Memory B cell (primary cell): ENCODE data around the gene BCR.

Source experiments
- ATAC-seq: fragments of 150-1000 bp; cut with Tn5 transposase; 2 replicates; pipeline ENCODE4 v1.10.0; 2021; ENCODE audit warnings: low read depth, mild to moderate bottlenecking, moderate library complexity
- DNase-seq, 2 donors: peaks; one replicate each; pipeline ENCODE4 v3.0.0; 2022; ENCODE audit warnings: low spot score in 2 of 2
- H3K27ac Mint-ChIP-seq: one replicate; pipeline ENCODE4 v1.8.0; 2022; ENCODE audit warnings: mild to moderate bottlenecking, moderate library complexity, mixed read lengths
- H3K27me3 Mint-ChIP-seq: one replicate; pipeline ENCODE4 v1.8.0; 2022; ENCODE audit warnings: mixed read lengths
- H3K36me3 Mint-ChIP-seq: one replicate; pipeline ENCODE4 v1.8.0; 2022; ENCODE audit warnings: mild to moderate bottlenecking, mixed read lengths
- H3K4me1 Mint-ChIP-seq: one replicate; pipeline ENCODE4 v1.8.0; 2022; ENCODE audit warnings: mixed read lengths
- H3K4me3 Mint-ChIP-seq: one replicate; pipeline ENCODE4 v1.8.0; 2022; ENCODE audit warnings: mild to moderate bottlenecking, moderate library complexity, mixed read lengths
- H3K9me3 Mint-ChIP-seq: one replicate; pipeline ENCODE4 v1.8.0; 2022; ENCODE audit warnings: mixed read lengths

Gene BCR

DNA sequence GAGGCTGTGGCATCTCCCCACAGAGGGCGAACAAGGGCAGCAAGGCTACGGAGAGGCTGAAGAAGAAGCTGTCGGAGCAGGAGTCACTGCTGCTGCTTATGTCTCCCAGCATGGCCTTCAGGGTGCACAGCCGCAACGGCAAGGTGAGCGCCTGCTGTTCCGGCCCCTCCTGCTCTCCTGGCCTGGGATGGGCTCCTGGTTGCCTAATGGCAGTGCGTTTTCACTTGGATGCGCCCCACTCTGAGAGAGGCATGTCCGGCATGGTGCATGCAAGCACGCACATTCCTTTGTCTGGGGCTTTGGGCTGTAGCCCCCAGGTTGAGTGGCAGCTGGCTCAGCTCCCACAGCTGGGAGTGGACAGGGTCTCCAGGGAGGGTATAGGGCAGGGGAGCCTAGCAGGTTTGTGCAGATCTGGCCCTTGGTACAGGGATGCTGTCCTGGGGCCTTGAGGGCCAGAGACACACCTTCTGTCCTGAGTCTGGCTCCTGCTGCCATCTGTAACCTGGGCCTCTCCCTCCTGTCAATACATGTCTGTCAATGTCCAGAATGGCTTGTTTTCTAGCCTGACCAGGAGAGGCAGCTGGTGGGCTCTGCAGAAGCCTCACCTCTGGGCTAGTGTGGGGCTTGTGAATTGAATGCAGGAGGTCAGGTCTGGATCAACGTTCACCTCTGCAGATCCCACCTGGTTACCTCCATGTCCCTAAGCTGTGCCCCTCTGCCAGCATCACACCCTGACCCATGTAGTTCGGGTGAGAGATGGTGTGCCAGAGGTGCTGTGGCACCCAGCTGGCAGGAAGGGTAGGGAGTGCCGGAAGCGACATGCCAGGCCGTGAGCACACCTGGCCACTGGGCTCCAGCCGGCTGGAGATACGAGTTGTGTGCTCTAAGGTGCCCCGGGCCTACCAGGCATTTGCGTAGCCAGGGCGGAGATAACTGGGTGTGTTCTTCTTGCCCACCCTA is 107.1 kb downstream of the BCR start:
- no peaks in the 10 kb centered on the region for H3K9me3 Mint-ChIP-seq
- DNase-seq (no peak), ATAC-seq (no peak)
- no peaks in the 10 kb centered on the region for H3K27me3 Mint-ChIP-seq
- no peak overlapping the region for H3K27ac Mint-ChIP-seq
- no peaks in the 10 kb centered on the region for H3K4me1 Mint-ChIP-seq
- H3K4me3 Mint-ChIP-seq, result no peak overlapping the region
- H3K36me3 Mint-ChIP-seq, result peaks cover 12% of the 10 kb centered on the region

DNA sequence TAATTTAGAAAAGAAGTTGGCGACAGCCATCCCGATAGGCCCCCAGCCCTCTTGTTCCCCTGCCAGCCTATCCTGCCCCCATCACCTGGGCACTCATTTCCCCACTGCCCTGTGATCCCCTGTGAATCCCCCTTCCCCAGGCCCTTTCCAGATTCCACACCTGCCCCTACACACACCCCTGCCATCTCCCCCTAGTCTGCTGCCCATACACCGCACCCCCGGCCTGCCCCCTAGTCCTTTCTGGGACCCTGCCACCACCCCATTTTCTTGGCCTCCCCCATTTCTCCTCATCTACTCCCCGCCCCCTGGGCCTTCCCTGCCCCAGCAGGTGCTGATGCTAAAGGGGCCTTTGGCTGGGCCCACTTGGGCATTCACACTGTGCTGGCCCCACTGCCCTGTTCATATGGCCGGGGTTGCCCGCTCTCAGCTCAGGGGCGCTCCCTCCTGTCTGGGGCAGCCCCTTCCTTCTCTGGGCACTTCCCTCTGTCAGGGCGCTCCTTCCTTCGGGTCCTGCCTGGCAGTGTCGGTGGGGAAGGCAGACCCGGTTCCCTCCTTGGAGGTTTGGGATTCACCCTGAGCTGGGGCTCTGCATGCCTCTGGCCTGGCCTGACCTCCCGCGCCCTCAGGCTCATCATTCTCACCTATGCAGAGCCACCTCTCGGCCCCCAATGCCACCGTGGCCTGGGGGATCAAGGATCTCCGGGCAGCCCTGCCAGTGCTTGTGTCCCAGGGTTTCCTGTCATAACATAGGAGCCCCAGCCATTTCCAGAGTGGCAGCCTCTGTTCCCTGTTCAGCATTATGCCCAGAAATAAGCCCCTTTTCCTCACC is 108.2 kb downstream of the BCR start:
- Mint-ChIP-seq H3K4me3 (no peak overlapping the region), H3K36me3 (peaks cover 17% of the 10 kb centered on the region), H3K9me3 (no peaks in the 10 kb centered on the region), H3K4me1 (no peaks in the 10 kb centered on the region), H3K27ac (no peak overlapping the region), H3K27me3 (no peaks in the 10 kb centered on the region)
- no peak for DNase-seq
- ATAC-seq, result no peak

DNA sequence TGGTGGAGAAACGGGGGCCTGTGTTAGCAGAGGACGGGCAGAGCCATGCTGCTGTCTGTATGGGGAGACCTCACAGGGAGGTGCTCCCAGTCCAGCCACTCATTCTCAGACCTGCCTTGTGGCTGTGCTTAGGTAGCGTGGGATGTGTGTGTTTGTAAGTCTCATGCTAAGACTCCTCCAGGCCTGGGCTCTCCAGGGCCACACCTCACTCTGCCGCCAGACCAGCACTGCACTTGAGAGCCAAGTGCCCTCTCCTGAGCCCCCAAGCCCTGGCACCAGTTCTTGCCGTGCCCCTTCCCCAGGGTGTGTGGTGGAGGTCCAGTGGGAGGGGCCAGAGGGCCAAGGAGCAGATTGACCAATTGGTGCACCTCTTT is 108.8 kb downstream of the BCR start:
- no peaks in the 10 kb centered on the region for H3K4me1 Mint-ChIP-seq
- no peak for DNase-seq
- no peak for ATAC-seq
- H3K9me3 Mint-ChIP-seq, result no peaks in the 10 kb centered on the region
- no peaks in the 10 kb centered on the region for H3K27me3 Mint-ChIP-seq
- peaks cover 22% of the 10 kb centered on the region for H3K36me3 Mint-ChIP-seq
- no peak overlapping the region for H3K4me3 Mint-ChIP-seq
- H3K27ac Mint-ChIP-seq, result no peak overlapping the region

DNA sequence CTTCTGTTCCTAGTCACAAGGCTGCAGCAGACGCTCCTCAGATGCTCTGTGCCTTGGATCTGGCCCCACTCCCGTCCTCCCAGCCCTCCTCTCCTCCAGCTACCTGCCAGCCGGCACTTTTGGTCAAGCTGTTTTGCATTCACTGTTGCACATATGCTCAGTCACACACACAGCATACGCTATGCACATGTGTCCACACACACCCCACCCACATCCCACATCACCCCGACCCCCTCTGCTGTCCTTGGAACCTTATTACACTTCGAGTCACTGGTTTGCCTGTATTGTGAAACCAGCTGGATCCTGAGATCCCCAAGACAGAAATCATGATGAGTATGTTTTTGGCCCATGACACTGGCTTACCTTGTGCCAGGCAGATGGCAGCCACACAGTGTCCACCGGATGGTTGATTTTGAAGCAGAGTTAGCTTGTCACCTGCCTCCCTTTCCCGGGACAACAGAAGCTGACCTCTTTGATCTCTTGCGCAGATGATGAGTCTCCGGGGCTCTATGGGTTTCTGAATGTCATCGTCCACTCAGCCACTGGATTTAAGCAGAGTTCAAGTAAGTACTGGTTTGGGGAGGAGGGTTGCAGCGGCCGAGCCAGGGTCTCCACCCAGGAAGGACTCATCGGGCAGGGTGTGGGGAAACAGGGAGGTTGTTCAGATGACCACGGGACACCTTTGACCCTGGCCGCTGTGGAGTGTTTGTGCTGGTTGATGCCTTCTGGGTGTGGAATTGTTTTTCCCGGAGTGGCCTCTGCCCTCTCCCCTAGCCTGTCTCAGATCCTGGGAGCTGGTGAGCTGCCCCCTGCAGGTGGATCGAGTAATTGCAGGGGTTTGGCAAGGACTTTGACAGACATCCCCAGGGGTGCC is 109.8 kb downstream of the BCR start:
- Mint-ChIP-seq H3K9me3 (no peaks in the 10 kb centered on the region), H3K27ac (no peak overlapping the region), H3K4me3 (no peak overlapping the region), H3K27me3 (no peaks in the 10 kb centered on the region), H3K4me1 (no peaks in the 10 kb centered on the region), H3K36me3 (peaks cover 22% of the 10 kb centered on the region)
- no peak for ATAC-seq
- peak; percentile 52 to 57 for DNase-seq

DNA sequence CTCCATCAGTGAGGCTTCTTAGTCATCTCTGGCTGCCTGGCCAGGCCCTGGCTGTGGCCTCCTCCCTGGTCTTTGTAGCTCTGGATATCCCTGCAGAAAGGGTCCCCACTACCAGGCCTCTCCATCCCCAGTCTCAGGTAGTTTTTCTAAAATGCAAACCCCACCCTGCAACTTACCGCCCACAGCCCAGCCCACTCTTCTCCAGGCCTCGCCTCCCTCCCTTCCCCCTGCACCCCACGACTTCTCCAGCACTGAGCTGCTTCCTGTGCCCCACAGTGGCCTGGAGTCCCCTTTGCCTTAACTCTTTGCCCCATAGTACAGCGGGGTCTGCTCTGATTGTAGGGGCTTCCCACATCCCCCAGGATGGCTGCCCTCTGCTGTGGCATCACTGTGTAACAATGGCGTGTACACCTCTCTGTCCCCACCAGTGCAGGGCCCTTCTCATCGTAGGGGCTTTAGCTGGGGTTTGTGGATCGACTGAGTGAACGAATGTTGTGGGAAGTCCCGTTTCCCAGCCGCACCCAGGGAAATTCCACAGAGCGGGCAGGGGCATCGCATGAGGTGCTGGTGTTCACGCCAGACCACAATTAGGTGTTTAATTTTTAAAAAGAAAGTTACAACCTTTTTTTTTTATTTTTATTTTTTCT is 111.6 kb downstream of the BCR start:
- H3K4me3 Mint-ChIP-seq, result no peak overlapping the region
- no peaks in the 10 kb centered on the region for H3K4me1 Mint-ChIP-seq
- H3K36me3 Mint-ChIP-seq, result peaks cover 26% of the 10 kb centered on the region
- H3K27ac Mint-ChIP-seq, result no peak overlapping the region
- no peak for DNase-seq
- ATAC-seq, result no peak
- H3K9me3 Mint-ChIP-seq, result no peaks in the 10 kb centered on the region
- no peaks in the 10 kb centered on the region for H3K27me3 Mint-ChIP-seq

DNA sequence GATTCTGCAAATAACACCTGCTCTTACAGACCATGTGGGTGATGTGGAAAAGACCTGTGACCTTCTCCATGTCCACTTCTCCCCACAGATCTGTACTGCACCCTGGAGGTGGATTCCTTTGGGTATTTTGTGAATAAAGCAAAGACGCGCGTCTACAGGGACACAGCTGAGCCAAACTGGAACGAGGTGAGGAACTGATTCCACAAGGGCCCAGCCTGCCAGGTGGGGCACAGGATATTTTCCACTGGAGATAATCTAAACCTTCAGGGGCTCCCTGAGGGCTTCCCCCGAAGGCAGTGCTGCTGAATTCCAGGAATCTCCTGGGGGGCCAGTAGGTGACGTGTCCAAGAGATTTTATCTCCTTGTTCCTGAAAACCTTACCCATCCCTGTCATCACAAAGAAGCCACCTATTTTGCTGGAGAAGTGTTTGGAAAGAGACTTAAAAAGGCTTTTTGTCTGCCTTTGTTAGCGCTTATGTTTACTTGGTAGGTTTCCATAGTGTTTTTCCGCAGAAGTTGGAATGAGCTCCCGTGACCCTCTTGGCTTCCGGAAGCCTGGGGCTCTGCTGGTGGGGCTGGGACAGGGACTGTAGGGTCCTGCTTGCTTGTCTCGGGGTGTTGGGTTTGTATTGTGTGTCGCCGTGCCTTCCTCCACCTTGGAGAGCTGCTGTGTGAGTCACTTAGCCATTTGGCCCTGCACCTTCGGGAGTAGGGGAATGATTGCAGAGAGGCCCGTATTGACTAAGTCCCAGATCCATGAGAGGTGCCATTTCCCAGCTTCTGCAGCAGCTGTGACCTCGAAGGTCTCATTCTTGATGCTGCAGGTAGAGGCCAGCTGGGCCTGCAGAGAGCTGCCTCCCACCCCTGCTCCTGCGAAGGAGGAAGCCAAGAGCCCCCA is 112.4 kb downstream of the BCR start:
- peaks cover 26% of the 10 kb centered on the region for H3K36me3 Mint-ChIP-seq
- no peak overlapping the region for H3K27ac Mint-ChIP-seq
- H3K9me3 Mint-ChIP-seq, result no peaks in the 10 kb centered on the region
- no peaks in the 10 kb centered on the region for H3K4me1 Mint-ChIP-seq
- no peaks in the 10 kb centered on the region for H3K27me3 Mint-ChIP-seq
- H3K4me3 Mint-ChIP-seq, result no peak overlapping the region
- ATAC-seq, result no peak
- DNase-seq, result no peak

DNA sequence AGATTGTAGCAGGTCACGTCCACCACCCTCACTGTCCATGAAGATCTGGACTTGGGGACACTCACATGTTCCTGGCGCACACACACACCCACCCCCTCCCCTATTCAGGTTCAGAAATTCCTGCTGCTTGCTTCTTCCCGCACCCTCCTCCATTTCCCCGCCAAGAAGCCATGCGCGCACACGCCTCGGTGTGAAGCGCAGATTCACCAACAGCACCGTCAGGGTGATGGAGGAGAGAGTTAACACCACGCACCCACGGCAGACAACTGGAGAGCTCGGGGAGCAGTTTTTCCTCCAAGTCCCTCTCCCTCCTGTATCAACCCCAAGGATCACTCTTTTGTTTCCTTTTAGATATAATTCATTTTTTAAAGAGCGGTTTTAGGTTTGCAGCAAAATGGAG is 113.4 kb downstream of the BCR start:
- Mint-ChIP-seq H3K4me1 (no peaks in the 10 kb centered on the region), H3K4me3 (no peak overlapping the region), H3K36me3 (peaks cover 24% of the 10 kb centered on the region), H3K27ac (no peak overlapping the region), H3K27me3 (no peaks in the 10 kb centered on the region), H3K9me3 (no peaks in the 10 kb centered on the region)
- ATAC-seq, result no peak
- no peak for DNase-seq

DNA sequence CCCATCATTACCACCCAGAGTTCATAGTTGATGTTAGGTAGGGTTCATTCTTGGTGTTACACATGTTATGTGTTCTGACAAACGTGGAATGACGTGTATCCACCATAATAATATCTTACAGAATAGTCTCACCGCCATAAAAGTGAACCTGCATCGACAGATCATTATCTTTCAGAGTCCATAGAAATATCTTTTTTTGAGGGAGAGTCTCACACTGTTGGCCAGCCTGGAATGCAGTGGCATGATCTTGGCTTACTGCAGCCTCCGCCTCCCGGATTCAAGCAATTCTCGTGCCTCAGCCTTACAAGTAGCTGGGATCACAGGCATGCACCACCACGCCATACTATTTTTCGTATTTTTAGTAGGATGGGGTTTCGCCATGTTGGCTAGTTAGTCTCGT is 113.9 kb downstream of the BCR start:
- no peaks in the 10 kb centered on the region for H3K9me3 Mint-ChIP-seq
- no peaks in the 10 kb centered on the region for H3K27me3 Mint-ChIP-seq
- DNase-seq, result no peak
- H3K4me3 Mint-ChIP-seq, result no peak overlapping the region
- no peak for ATAC-seq
- no peak overlapping the region for H3K27ac Mint-ChIP-seq
- peaks cover 23% of the 10 kb centered on the region for H3K36me3 Mint-ChIP-seq
- H3K4me1 Mint-ChIP-seq, result no peaks in the 10 kb centered on the region

DNA sequence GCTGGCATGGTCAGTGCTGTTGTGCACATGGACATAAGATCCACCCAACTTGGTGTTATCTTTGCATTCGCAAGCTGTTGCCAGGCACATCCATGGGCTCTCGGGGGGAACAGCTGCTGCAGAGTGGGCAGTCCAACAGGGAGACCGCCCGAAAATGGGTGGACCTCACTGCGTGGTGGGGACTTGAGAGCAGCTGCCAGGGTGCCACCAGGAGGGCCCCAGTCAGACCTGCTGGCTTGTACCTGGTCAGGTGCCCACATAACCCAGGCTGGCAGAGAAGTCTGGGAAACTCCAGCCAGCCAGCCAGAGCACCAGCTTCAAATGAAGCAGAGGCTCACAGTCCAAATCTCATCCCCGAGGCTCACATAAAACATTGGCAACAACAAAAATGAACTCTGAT is 120.2 kb downstream of the BCR start:
- Mint-ChIP-seq H3K9me3 (no peaks in the 10 kb centered on the region), H3K27ac (no peak overlapping the region), H3K4me3 (no peak overlapping the region), H3K4me1 (no peaks in the 10 kb centered on the region), H3K27me3 (no peaks in the 10 kb centered on the region), H3K36me3 (peaks cover 28% of the 10 kb centered on the region)
- ATAC-seq, result no peak
- DNase-seq, result no peak

DNA sequence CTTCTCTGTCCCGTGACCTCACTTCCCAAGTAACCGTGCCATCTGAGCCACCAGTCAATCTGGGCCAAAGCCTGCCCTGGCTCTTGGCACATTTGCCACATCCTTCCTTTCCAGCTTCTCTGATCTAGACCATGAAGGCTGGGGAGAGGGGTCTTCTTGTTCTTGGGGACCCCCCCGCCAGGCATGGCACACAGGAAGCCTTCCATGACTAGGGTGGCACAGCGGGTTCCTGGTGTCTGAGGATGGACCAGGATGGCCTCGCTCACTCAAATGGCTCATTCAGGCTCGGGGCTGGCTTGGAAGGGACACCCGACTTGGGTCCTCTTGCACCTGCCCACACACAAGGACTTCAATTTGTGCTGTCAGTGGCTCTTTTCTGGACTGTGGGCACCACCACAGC is 121.3 kb downstream of the BCR start:
- peaks cover 28% of the 10 kb centered on the region for H3K36me3 Mint-ChIP-seq
- no peaks in the 10 kb centered on the region for H3K27me3 Mint-ChIP-seq
- H3K4me1 Mint-ChIP-seq, result no peaks in the 10 kb centered on the region
- no peak overlapping the region for H3K4me3 Mint-ChIP-seq
- DNase-seq (no peak), ATAC-seq (no peak)
- H3K27ac Mint-ChIP-seq, result no peak overlapping the region
- no peaks in the 10 kb centered on the region for H3K9me3 Mint-ChIP-seq

DNA sequence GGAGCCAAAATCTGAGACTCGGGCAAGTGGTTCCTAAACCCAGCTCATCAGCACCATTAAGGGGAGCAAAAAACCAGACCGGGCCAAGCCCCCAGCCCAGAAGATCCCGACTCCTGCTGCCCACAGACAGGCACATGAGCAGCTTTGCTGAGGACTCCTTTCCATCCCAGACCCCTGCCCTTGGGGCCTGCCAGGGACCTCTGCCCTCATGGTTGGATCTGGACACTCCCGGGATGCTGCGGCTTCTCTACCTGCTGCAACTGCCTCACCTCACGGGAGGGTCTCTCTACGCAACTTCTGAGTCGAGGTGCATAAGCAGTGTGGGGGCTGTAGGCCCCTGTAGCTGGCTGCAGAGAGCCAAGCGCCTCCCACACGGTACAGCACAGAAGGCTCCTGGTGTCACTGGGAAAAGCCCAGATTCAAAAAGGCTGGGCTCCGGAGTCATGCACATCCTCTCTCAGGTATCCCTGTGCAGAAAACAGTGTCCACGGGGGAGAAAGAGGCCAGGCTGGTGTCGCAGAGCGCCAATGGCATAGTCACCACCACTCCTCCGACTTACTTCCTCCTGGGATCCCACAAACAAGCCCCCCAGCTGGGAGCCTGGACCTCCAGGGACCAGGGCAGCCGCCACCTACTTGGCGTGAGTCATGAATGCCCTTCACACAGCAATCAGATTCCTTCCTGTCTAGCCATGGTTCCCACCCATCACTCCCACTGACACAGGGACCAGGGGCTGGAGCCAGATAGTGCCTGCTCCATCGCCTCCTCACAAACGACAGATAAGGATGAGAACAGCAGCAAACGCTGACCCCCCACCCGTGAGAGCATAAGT is 122.1 kb downstream of the BCR start:
- Mint-ChIP-seq H3K36me3 (peaks cover 24% of the 10 kb centered on the region), H3K4me1 (no peaks in the 10 kb centered on the region), H3K4me3 (no peak overlapping the region), H3K27ac (no peak overlapping the region), H3K27me3 (no peaks in the 10 kb centered on the region), H3K9me3 (no peaks in the 10 kb centered on the region)
- no peak for ATAC-seq
- no peak for DNase-seq

DNA sequence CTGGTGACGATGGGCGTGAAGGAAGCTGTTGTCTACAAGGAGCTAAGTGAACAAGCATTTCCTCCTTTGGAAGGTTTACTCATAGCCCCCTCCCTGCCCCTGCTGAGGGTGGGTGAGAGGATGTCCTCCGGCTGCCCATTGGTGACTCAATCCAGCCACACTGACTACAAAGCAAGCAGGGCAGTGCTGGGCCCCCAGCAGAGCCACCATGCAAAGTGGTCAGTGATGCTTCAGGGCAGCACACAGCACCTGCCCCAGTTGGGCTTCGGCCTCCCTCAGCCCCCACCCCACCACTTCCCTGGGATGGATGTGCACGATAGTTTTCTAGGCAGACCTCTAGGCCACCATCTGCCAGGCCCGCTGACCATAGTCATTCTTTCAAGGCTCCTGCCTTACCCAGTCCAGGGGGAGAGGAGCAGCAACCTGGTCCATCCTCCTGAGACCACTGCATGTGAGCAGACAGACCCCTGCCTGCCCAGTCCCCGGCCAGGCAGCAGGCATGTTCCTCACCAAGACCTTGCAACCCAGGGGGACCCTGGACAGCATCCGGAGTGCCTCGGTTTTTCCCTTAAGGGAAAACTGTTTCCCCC is 125.1 kb downstream of the BCR start:
- no peak for DNase-seq
- no peaks in the 10 kb centered on the region for H3K4me1 Mint-ChIP-seq
- no peak for ATAC-seq
- H3K27ac Mint-ChIP-seq, result no peak overlapping the region
- H3K36me3 Mint-ChIP-seq, result peaks cover 13% of the 10 kb centered on the region
- no peaks in the 10 kb centered on the region for H3K9me3 Mint-ChIP-seq
- no peaks in the 10 kb centered on the region for H3K27me3 Mint-ChIP-seq
- no peak overlapping the region for H3K4me3 Mint-ChIP-seq
